Measurements from ENCODE around the gene RCAN2. TPM values are rescaled to one million over a fixed set of nuclear protein-coding genes. Genes with fewer than 3 reads are reported as not detected.

Gene RCAN2
- total and polyA plus RNA-seq, 10 donors = 2.4 to 15.7 (median 7.2) TPM

- Histone ChIP-seq H3K9me3 (no peaks in the 10 kb centered on the region), H3K27ac (no peak overlapping the region), H3K36me3 (no peaks in the 10 kb centered on the region), H3K4me1 (peaks cover 0 to 7% (median 0%) of the 10 kb centered on the region in 6 donors), H3K27me3 (replicated peaks in 1 of 7) (no peaks in the 10 kb centered on the region), H3K4me3 (no peak overlapping the region)
- no peak for DNase-seq
- intact Hi-C loops (cut with DNase I; ENCODE audit: low total_unique reads) = loop anchor here (5.0 to 10.0 kb wide), 2 partner anchors 197 to 320 kb away; no protein-coding TSS in a partner anchor
- 0 to 91% (median 37%) methylated on average over 1 of the region's 1 CpG for WGBS, 5 donors
- TF ChIP-seq CTCF (IDR thresholded peaks at IDR 0.05 in 8 of 11, conservative IDR thresholded peaks at IDR 0.05 in 3 of 11) (no peak), POLR2A (IDR thresholded peaks at IDR 0.05) (no peak), POLR2AphosphoS5 (IDR thresholded peaks at IDR 0.05) (no peak)
Observed at GRCh38 chr6:46414398-46414797, 76.9 kb downstream of the RCAN2 start.

- WGBS, 5 donors = 28 to 42% (median 37%) methylated on average over 2 of the region's 2 CpGs
- no peak for DNase-seq
- no peak for TF ChIP-seq POLR2A (IDR thresholded peaks at IDR 0.05)
- TF ChIP-seq CTCF (IDR thresholded peaks at IDR 0.05 in 8 of 11, conservative IDR thresholded peaks at IDR 0.05 in 3 of 11) = no peak
- TF ChIP-seq POLR2AphosphoS5 (IDR thresholded peaks at IDR 0.05) = no peak
- no peaks in the 10 kb centered on the region for H3K9me3 ChIP-seq
- no peaks in the 10 kb centered on the region for H3K27me3 ChIP-seq (replicated peaks in 1 of 7)
- peaks cover 0 to 7% (median 0%) of the 10 kb centered on the region in 6 donors for H3K4me1 ChIP-seq
- no peaks in the 10 kb centered on the region for H3K36me3 ChIP-seq
- no peak overlapping the region for H3K4me3 ChIP-seq
- H3K27ac ChIP-seq = no peak overlapping the region
- intact Hi-C loops (cut with DNase I; ENCODE audit: low total_unique reads) = loop anchor here (5.0 to 10.0 kb wide), 2 partner anchors 195 to 318 kb away; no protein-coding TSS in a partner anchor
Observed at GRCh38 chr6:46412662-46413061, 78.6 kb downstream of the RCAN2 start.

- no peaks in the 10 kb centered on the region for H3K27me3 ChIP-seq (replicated peaks in 1 of 7)
- H3K36me3 ChIP-seq = no peaks in the 10 kb centered on the region
- DNase-seq = no peak
- H3K4me3 ChIP-seq = no peak overlapping the region
- 73 to 82% (median 80%) methylated on average over 3 of the region's 3 CpGs for WGBS, 5 donors
- TF ChIP-seq POLR2A (IDR thresholded peaks at IDR 0.05) (no peak), CTCF (IDR thresholded peaks at IDR 0.05 in 8 of 11, conservative IDR thresholded peaks at IDR 0.05 in 3 of 11) (no peak), POLR2AphosphoS5 (IDR thresholded peaks at IDR 0.05) (no peak)
- intact Hi-C loops (cut with DNase I; ENCODE audit: low total_unique reads) = loop anchor here (5.0 to 10.0 kb wide), 2 partner anchors 194 to 317 kb away; no protein-coding TSS in a partner anchor
- no peaks in the 10 kb centered on the region for H3K9me3 ChIP-seq
- H3K27ac ChIP-seq = no peak overlapping the region
- H3K4me1 ChIP-seq = peaks cover 0 to 7% (median 2%) of the 10 kb centered on the region in 6 donors
Observed at GRCh38 chr6:46411456-46412197, 79.6 kb downstream of the RCAN2 start.

- H3K4me1 ChIP-seq = peaks cover 0 to 7% (median 2%) of the 10 kb centered on the region in 6 donors
- H3K4me3 ChIP-seq = no peak overlapping the region
- no peaks in the 10 kb centered on the region for H3K9me3 ChIP-seq
- intact Hi-C loops (cut with DNase I; ENCODE audit: low total_unique reads) = loop anchor here (5.0 to 10.0 kb wide), 2 partner anchors 193 to 316 kb away; no protein-coding TSS in a partner anchor
- H3K36me3 ChIP-seq = no peaks in the 10 kb centered on the region
- TF ChIP-seq CTCF (IDR thresholded peaks at IDR 0.05 in 8 of 11, conservative IDR thresholded peaks at IDR 0.05 in 3 of 11) (peak in 10 of 11 experiments; percentile 34 to 93 (median 71)), POLR2AphosphoS5 (IDR thresholded peaks at IDR 0.05) (no peak)
- DNase-seq = no peak
- no peaks in the 10 kb centered on the region for H3K27me3 ChIP-seq (replicated peaks in 1 of 7)
- 18 to 36% (median 30%) methylated on average over 5 of the region's 5 CpGs for WGBS, 5 donors
- peak overlapping the region in 1 of 8 donors; percentile 14 for H3K27ac ChIP-seq
Observed at GRCh38 chr6:46410334-46410953, 80.8 kb downstream of the RCAN2 start.
